Tibial artery (tissue), 4 donors: ENCODE measurements around the gene ZMYM5.
"Not testable (repeated sequence)": the region's sequence is repeated elsewhere in the genome, so short reads cannot be mapped to it uniquely, and the experiment has no call there.

Experiments
- DNase-seq, 2 donors: peaks; one replicate each; pipeline ENCODE4 v3.0.0-alpha.2; 2019
- H3K27ac ChIP-seq, 2 donors: fragments of 200-600 bp; sonication (generic) in 1 of 2; 1 replicate in 1 of 2; 2 replicates in 1 of 2; pipeline ENCODE4 v1.5.1; 2018 to 2019; ENCODE audit warnings: mild to moderate bottlenecking in 1 of 2
- H3K27me3 ChIP-seq, 2 donors: fragments of 200-600 bp; sonication (generic) in 1 of 2; one replicate each; pipeline versions ENCODE4 v1.5.1 to v1.6.0; 2016 to 2019
- H3K36me3 ChIP-seq, 3 donors: fragments of 200-600 bp; sonication (generic) in 2 of 3; one replicate each; pipeline ENCODE4 v1.5.1; 2016 to 2019; ENCODE audit warnings: mild to moderate bottlenecking in 2 of 3
- H3K4me1 ChIP-seq, 4 donors: fragments of 200-600 bp; sonication (generic) in 2 of 4; 1 replicate in 3 of 4; 2 replicates in 1 of 4; pipeline ENCODE4 v1.5.1; 2016 to 2019
- H3K4me3 ChIP-seq, 2 donors: fragments of 200-600 bp; sonication (generic) in 1 of 2; 1 replicate in 1 of 2; 2 replicates in 1 of 2; pipeline ENCODE4 v1.5.1; 2018 to 2019; ENCODE audit warnings: mild to moderate bottlenecking in 2 of 2
- H3K9me3 ChIP-seq, 3 donors: fragments of 200-600 bp; sonication (generic) in 1 of 3; one replicate each; pipeline ENCODE4 v1.5.1; 2016 to 2019
- intact Hi-C: fragments of 100-400 bp; cut with DNase I; formaldehyde crosslinking; loops from one replicate; pipeline ENCODE4 v1.15.0; 2023; ENCODE audit warnings: low total_unique reads
- TF ChIP-seq, protein P1 (sequence below), 2 experiments: fragments of 200-600 bp in 1 of 2; fragments of 450-650 bp in 1 of 2; IDR thresholded peaks; one replicate each; pipeline ENCODE4 v1.5.1; 2017 to 2019; ENCODE audit warnings: antibody characterized with exemption in 2 of 2, mild to moderate bottlenecking in 1 of 2, moderate library complexity in 1 of 2

Gene ZMYM5

GRCh38 chr13:19805765-19806164, 57.7 kb downstream of the ZMYM5 start:
- no peak overlapping the region for H3K4me3 ChIP-seq
- no peak for DNase-seq
- no peak overlapping the region for H3K27ac ChIP-seq
- no peaks in the 10 kb centered on the region for H3K4me1 ChIP-seq
- no peaks in the 10 kb centered on the region for H3K9me3 ChIP-seq
- no peaks in the 10 kb centered on the region for H3K27me3 ChIP-seq
- intact Hi-C loops, result no loop called here
- peaks cover 0 to 3% (median 0%) of the 10 kb centered on the region in 3 donors for H3K36me3 ChIP-seq
- TF ChIP-seq, protein P1, sequence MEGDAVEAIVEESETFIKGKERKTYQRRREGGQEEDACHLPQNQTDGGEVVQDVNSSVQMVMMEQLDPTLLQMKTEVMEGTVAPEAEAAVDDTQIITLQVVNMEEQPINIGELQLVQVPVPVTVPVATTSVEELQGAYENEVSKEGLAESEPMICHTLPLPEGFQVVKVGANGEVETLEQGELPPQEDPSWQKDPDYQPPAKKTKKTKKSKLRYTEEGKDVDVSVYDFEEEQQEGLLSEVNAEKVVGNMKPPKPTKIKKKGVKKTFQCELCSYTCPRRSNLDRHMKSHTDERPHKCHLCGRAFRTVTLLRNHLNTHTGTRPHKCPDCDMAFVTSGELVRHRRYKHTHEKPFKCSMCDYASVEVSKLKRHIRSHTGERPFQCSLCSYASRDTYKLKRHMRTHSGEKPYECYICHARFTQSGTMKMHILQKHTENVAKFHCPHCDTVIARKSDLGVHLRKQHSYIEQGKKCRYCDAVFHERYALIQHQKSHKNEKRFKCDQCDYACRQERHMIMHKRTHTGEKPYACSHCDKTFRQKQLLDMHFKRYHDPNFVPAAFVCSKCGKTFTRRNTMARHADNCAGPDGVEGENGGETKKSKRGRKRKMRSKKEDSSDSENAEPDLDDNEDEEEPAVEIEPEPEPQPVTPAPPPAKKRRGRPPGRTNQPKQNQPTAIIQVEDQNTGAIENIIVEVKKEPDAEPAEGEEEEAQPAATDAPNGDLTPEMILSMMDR (IDR thresholded peaks at IDR 0.05), result no peak

DNA sequence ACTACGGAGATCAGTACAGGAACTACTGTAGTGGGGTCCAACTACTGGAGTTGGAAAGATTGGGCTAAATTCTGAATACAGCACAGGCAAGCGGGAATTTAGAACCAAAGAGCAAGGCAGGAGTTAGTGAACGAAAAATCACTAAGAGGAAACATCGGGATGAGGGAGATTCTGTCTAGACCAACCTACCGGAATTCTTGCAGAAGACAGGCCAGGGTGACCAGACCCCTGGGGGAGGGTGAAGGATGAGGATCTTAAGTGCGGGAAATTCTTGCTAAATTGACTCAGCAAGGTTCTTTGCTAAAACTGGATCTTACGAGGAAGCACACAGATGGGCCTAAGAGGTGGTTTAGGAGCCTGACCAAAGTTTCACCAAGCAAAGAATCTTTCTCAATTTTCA, 67.5 kb downstream of the ZMYM5 start:
- intact Hi-C loops, result no loop called here
- Histone ChIP-seq H3K36me3 (no peaks in the 10 kb centered on the region), H3K27me3 (no peaks in the 10 kb centered on the region), H3K4me1 (no peaks in the 10 kb centered on the region), H3K27ac (no peak overlapping the region), H3K9me3 (no peaks in the 10 kb centered on the region), H3K4me3 (no peak overlapping the region)
- TF ChIP-seq, protein P1 (IDR thresholded peaks at IDR 0.05), result no peak
- DNase-seq, result no peak

DNA sequence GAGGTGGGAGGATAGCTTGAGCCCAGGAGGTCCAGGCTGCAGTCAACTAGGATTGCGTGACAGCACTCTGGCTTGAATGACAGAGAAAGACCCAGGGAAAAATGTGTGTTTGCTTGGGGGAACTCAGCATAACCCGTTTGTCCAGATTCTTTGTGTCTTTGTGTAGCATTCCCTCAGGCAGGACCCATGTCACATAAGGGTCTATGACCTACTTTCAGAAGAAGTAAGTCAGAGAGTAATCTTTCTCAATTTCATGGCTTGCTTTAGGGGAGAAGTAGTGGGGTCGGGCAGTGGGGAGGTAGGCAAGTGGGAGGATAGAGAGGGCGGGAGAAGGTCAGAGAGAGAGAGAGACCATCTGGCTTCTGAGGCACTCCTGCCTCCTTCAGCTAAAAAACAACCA, 68.8 kb downstream of the ZMYM5 start:
- no peaks in the 10 kb centered on the region for H3K36me3 ChIP-seq
- H3K27me3 ChIP-seq, result no peaks in the 10 kb centered on the region
- TF ChIP-seq, protein P1 (IDR thresholded peaks at IDR 0.05), result no peak
- no peak for DNase-seq
- H3K4me3 ChIP-seq, result no peak overlapping the region
- H3K4me1 ChIP-seq, result no peaks in the 10 kb centered on the region
- H3K27ac ChIP-seq, result no peak overlapping the region
- intact Hi-C loops, result no loop called here
- no peaks in the 10 kb centered on the region for H3K9me3 ChIP-seq

DNA sequence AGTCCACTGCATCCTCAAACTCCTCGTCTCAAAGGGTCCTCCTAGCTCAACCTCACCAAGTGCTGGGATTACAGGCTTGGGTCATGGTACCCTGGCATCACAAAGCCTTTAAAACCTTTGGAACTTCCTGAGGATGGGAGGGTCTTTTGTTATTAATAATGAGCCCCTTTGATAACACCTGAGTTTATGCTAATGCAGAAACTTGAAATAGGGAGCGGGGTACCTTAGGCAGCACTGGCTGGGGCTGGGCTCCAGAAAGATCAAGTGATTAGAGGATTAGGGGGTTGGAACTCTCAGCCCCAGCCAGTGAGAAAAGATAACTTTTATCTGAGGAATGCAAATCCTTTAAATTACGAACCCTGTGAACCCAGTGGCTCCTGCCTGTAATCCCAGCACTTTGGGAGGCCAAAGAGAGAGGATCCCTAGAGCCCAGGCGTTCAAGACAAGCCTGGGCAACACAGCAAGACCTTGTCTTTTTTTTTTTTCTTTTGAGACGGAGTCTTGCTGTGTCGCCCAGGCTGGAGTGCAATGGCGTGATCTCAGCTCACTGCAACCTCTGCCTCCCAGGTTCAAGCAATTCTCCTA, 71.4 kb downstream of the ZMYM5 start:
- TF ChIP-seq, protein P1 (IDR thresholded peaks at IDR 0.05), result no peak
- Histone ChIP-seq H3K4me1 (no peaks in the 10 kb centered on the region), H3K27ac (no peak overlapping the region), H3K36me3 (no peaks in the 10 kb centered on the region), H3K4me3 (no peak overlapping the region), H3K27me3 (no peaks in the 10 kb centered on the region), H3K9me3 (no peaks in the 10 kb centered on the region)
- intact Hi-C loops, result no loop called here
- DNase-seq, result no peak

GRCh38 chr13:19782727-19783682, 80.4 kb downstream of the ZMYM5 start, which contains the start of gene PSPC1:
Gene PSPC1 (minus strand): TSS chr13:19782945. CDS start chr13:19782757, 188 bp downstream.
- not testable (repeated sequence) for H3K27me3 ChIP-seq, H3K9me3 ChIP-seq, H3K36me3 ChIP-seq
- Histone ChIP-seq H3K27ac (peak within 1 kb of the TSS; percentile 97), H3K4me1 (peaks cover 0 to 13% (median 4%) of the 10 kb centered on the region in 4 donors), H3K4me3 (peak within 1 kb of the TSS; percentile 87 to 95)
- DNase-seq, result peak; percentile 92 to 97
- intact Hi-C loops, result loop anchor here (2.0 kb wide), 1 partner anchor 82 kb away; no protein-coding TSS in a partner anchor
